CD4-positive, alpha-beta memory T cell (primary cell): ENCODE measurements around the gene SDHAF2. TPM values are rescaled to one million over a fixed set of nuclear protein-coding genes. Genes with fewer than 3 reads are reported as not detected.
"Not testable (repeated sequence)": the region's sequence is repeated elsewhere in the genome, so short reads cannot be mapped to it uniquely, and the experiment has no call there.

Experiments used
- CTCF ChIA-PET: fragments of 350-600 bp; sonication (Branson Sonifier 250); formaldehyde crosslinking; loops from one replicate; lab custom pipeline; 2021; ENCODE audit warnings: inconsistent platforms; ENCODE audit not compliant: partially characterized antibody; lab: Charles Lee
- POLR2A ChIA-PET: fragments of 350-600 bp; sonication (Branson Sonifier 250); formaldehyde crosslinking; loops from one replicate; lab custom pipeline; 2021; ENCODE audit not compliant: partially characterized antibody; lab: Charles Lee
- DNase-seq, 5 donors: peaks; one replicate each; pipeline versions ENCODE4 v3.0.0 to v3.0.0-alpha.2; 2020 to 2022; ENCODE audit warnings: mixed read lengths in 1 of 5
- H3K27ac ChIP-seq: one replicate; pipeline ENCODE4 v1.7.0; 2013; ENCODE audit warnings: low read depth, low read length
- H3K27me3 ChIP-seq: 2 replicates; pipeline ENCODE4 v1.7.0; 2013; ENCODE audit warnings: mild to moderate bottlenecking, low read length, moderate library complexity; ENCODE audit not compliant: insufficient read depth
- H3K36me3 ChIP-seq: 2 replicates; pipeline ENCODE4 v1.7.0; 2013; ENCODE audit warnings: mild to moderate bottlenecking, low read length, moderate library complexity; ENCODE audit not compliant: insufficient read depth
- H3K4me1 ChIP-seq: 2 replicates; pipeline ENCODE4 v1.7.0; 2013; ENCODE audit warnings: mild to moderate bottlenecking, low read length, moderate library complexity; ENCODE audit not compliant: insufficient read depth
- H3K4me3 ChIP-seq, 2 donors: one replicate each; pipeline ENCODE4 v1.7.0; 2013; ENCODE audit warnings: low read length in 2 of 2, mild to moderate bottlenecking in 1 of 2
- H3K9me3 ChIP-seq, 2 donors: one replicate each; pipeline ENCODE4 v1.7.0; 2013; ENCODE audit warnings: low read length in 2 of 2, control low read depth in 1 of 2; ENCODE audit not compliant: control insufficient read depth in 1 of 2
- H3K27ac Mint-ChIP-seq, 7 donors: one replicate each; pipeline ENCODE4 v1.8.0; 2020 to 2021; ENCODE audit warnings: mixed read lengths in 7 of 7, mild to moderate bottlenecking in 6 of 7, inconsistent platforms in 3 of 7, moderate library complexity in 3 of 7
- H3K27me3 Mint-ChIP-seq, 2 donors: one replicate each; pipeline ENCODE4 v1.8.0; 2020 to 2021; ENCODE audit warnings: mixed read lengths in 2 of 2
- H3K36me3 Mint-ChIP-seq, 2 donors: one replicate each; pipeline ENCODE4 v1.8.0; 2020 to 2021; ENCODE audit warnings: mixed read lengths in 2 of 2, inconsistent platforms in 1 of 2, mild to moderate bottlenecking in 1 of 2
- H3K4me1 Mint-ChIP-seq, 4 donors: one replicate each; pipeline ENCODE4 v1.8.0; 2020 to 2021; ENCODE audit warnings: mixed read lengths in 4 of 4, mild to moderate bottlenecking in 1 of 4
- H3K4me3 Mint-ChIP-seq, 8 donors: one replicate each; pipeline ENCODE4 v1.8.0; 2020 to 2021; ENCODE audit warnings: mixed read lengths in 8 of 8, mild to moderate bottlenecking in 7 of 8, moderate library complexity in 6 of 8, inconsistent platforms in 3 of 8
- H3K9me3 Mint-ChIP-seq, 8 donors: one replicate each; pipeline ENCODE4 v1.8.0; 2020 to 2021; ENCODE audit warnings: mixed read lengths in 8 of 8, mild to moderate bottlenecking in 5 of 8, inconsistent platforms in 3 of 8, moderate library complexity in 1 of 8
- intact Hi-C: fragments of 100-400 bp; cut with micrococcal nuclease; formaldehyde crosslinking; loops from one replicate; pipeline ENCODE4 v1.15.1; 2023
- polyA plus RNA-seq, 2 donors: library from polyadenylated mRNA; unstranded; fragments of 300-500 nt; fragmentation: Illumina TruSeq; gene quantifications; one replicate each; pipeline ENCODE4 v1.2.3, GENCODE V29; 2021
- total RNA-seq, 2 experiments: library from RNA; stranded (reverse); gene quantifications; one replicate each; pipeline ENCODE4 v1.2.3, GENCODE V29; 2021

The SDHAF2 gene
- total RNA-seq: 10 to 100 TPM; 54.7 to 60.2 TPM
- 100 to 1,000 TPM; 100 to 106 TPM for polyA plus RNA-seq

GRCh38 chr11:61429691-61430582, at the start of gene SDHAF2, which contains the start of gene CPSF7:
Gene SDHAF2 (plus strand): TSS chr11:61430124. CDS start chr11:61430147, 23 bp downstream.
Gene CPSF7 (minus strand): TSS chr11:61429975. CDS start chr11:61429235, 740 bp downstream.
- Mint-ChIP-seq H3K4me1 (peaks cover 29 to 82% (median 61%) of the 10 kb centered on the region in 4 donors), H3K36me3 (peaks cover 23 to 53% of the 10 kb centered on the region in 2 donors), H3K27me3 (no peaks in the 10 kb centered on the region), H3K4me3 (peak within 1 kb of the TSS; percentile 94 to 99 (median 98)), H3K9me3 (no peaks in the 10 kb centered on the region), H3K27ac (peak within 1 kb of the TSS; percentile 99 to 100 (median 100))
- POLR2A ChIA-PET: interaction anchor here (0.6 to 3.5 kb wide), 22 partner anchors 10 to 1451 kb away, joined by 3 to 42 read pairs (median 4); partner anchors contain the start of genes CYB561A3, DDB1, TKFC and TMEM109
- Histone ChIP-seq H3K27ac (peak within 1 kb of the TSS; percentile 99), H3K4me3 (peak within 1 kb of the TSS; percentile 89 to 94), H3K4me1 (peaks cover 75% of the 10 kb centered on the region), H3K9me3 (no peaks in the 10 kb centered on the region), H3K27me3 (no peaks in the 10 kb centered on the region), H3K36me3 (peaks cover 36% of the 10 kb centered on the region)
- CTCF ChIA-PET: interaction anchor here (1.6 to 2.5 kb wide), 5 partner anchors 9 to 94 kb away, joined by 3 to 14 read pairs (median 10); no protein-coding TSS in a partner anchor
- intact Hi-C loops: loop anchor here (1.0 to 2.0 kb wide), 3 partner anchors 37 to 97 kb away; partner anchors contain the start of genes DDB1, TKFC, TMEM138 and TMEM216
- peak; percentile 96 to 98 (median 97) for DNase-seq

GRCh38 chr11:61380884-61381283, 49.0 kb upstream of the SDHAF2 start:
- Mint-ChIP-seq H3K4me3 (no peak overlapping the region), H3K27ac (no peak overlapping the region), H3K36me3 (peaks cover 0 to 4% of the 10 kb centered on the region in 2 donors), H3K27me3 (no peaks in the 10 kb centered on the region), H3K4me1 (peaks cover 3 to 9% (median 6%) of the 10 kb centered on the region in 4 donors), H3K9me3 (no peaks in the 10 kb centered on the region)
- H3K4me3 ChIP-seq: no peak overlapping the region
- intact Hi-C loops: loop anchor here (10.0 kb wide), 1 partner anchor 126 kb away; no protein-coding TSS in a partner anchor
- H3K27ac ChIP-seq: no peak overlapping the region
- POLR2A ChIA-PET: interaction anchor here (0.6 to 1.5 kb wide), 6 partner anchors 8 to 48 kb away, joined by 3 to 5 read pairs (median 3); partner anchors contain the start of gene TMEM138
- peaks cover 8% of the 10 kb centered on the region for H3K4me1 ChIP-seq
- no peaks in the 10 kb centered on the region for H3K9me3 ChIP-seq
- DNase-seq: no peak
- CTCF ChIA-PET: interaction anchor here (9.3 kb wide), 1 partner anchor 43 kb away, joined by 442 read pairs; the partner anchor contains the start of genes DDB1 and TKFC
- H3K27me3 ChIP-seq: no peaks in the 10 kb centered on the region
- H3K36me3 ChIP-seq: no peaks in the 10 kb centered on the region

- not testable (repeated sequence) for H3K27me3 Mint-ChIP-seq, H3K4me3 ChIP-seq, H3K9me3 ChIP-seq, H3K36me3 ChIP-seq, H3K4me1 Mint-ChIP-seq, DNase-seq, H3K36me3 Mint-ChIP-seq, H3K4me1 ChIP-seq, H3K27ac ChIP-seq, H3K27me3 ChIP-seq, H3K27ac Mint-ChIP-seq, H3K9me3 Mint-ChIP-seq, H3K4me3 Mint-ChIP-seq
- ChIA-PET POLR2A (interaction anchor here (2.1 to 5.1 kb wide), 3 partner anchors 9 to 48 kb away, joined by 6 to 87 read pairs (median 29); partner anchors contain the start of genes CYB561A3, DDB1, TKFC and TMEM138), CTCF (interaction anchor here (0.8 to 9.3 kb wide), 14 partner anchors 9 to 608 kb away, joined by 3 to 442 read pairs (median 14); partner anchors contain the start of genes CPSF7, CYB561A3, DDB1 and SDHAF2)
- intact Hi-C loops: loop anchor here (10.0 kb wide), 1 partner anchor 129 kb away; no protein-coding TSS in a partner anchor
Measured at GRCh38 chr11:61383859-61384258, 46.1 kb upstream of the SDHAF2 start.

GRCh38 chr11:61384271-61385242, 45.4 kb upstream of the SDHAF2 start:
- no peaks in the 10 kb centered on the region for H3K27me3 Mint-ChIP-seq
- POLR2A ChIA-PET: interaction anchor here (1.3 to 5.1 kb wide), 5 partner anchors 9 to 49 kb away, joined by 4 to 87 read pairs (median 6); partner anchors contain the start of genes CYB561A3, DDB1, TKFC and TMEM138
- peaks cover 8% of the 10 kb centered on the region for H3K4me1 ChIP-seq

DNA sequence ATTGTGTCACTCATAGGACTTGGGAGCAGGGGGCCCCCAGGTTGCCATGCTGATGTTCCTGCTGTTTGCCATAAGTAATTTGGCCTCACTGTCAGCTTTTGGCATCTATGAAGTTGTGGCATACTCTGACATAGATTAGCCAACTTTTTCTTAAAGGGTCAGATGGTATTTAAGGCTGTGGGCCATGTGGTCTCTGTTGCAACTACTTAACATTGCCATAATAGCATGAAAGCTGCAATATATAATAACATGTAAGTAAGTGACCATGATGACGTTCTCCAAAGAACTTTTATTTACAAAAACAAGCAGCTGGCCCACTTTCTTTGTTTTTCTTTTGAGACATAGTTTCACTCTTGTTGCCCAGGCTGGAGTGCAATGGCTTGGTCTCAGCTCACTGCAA, 39.8 kb upstream of the SDHAF2 start:
- Mint-ChIP-seq H3K27ac (peak overlapping the region in 2 of 7 donors; percentile 42 to 67), H3K9me3 (peaks cover 0 to 2% (median 0%) of the 10 kb centered on the region in 8 donors), H3K4me3 (no peak overlapping the region), H3K36me3 (peaks cover 3 to 13% of the 10 kb centered on the region in 2 donors), H3K4me1 (peaks cover 16 to 35% (median 27%) of the 10 kb centered on the region in 4 donors), H3K27me3 (no peaks in the 10 kb centered on the region)
- CTCF ChIA-PET: interaction anchor here (1.1 to 7.8 kb wide), 2 partner anchors 9 to 54 kb away, joined by 3 to 117 read pairs; partner anchors contain the start of gene TKFC
- no peak overlapping the region for H3K4me3 ChIP-seq
- H3K9me3 ChIP-seq: no peaks in the 10 kb centered on the region
- H3K27me3 ChIP-seq: no peaks in the 10 kb centered on the region
- POLR2A ChIA-PET: interaction anchor here (4.8 to 5.6 kb wide), 2 partner anchors 28 to 55 kb away, joined by 59 to 89 read pairs; partner anchors contain the start of genes CYB561A3, DDB1, TKFC and TMEM138
- no peak for DNase-seq
- intact Hi-C loops: no loop called here
- no peak overlapping the region for H3K27ac ChIP-seq
- peaks cover 33% of the 10 kb centered on the region for H3K4me1 ChIP-seq
- H3K36me3 ChIP-seq: no peaks in the 10 kb centered on the region

More at GRCh38 chr11:61384271-61385242, 45.4 kb upstream of the SDHAF2 start:
- Mint-ChIP-seq H3K9me3 (peaks cover 0 to 2% (median 0%) of the 10 kb centered on the region in 8 donors), H3K4me3 (no peak overlapping the region), H3K4me1 (peaks cover 3 to 9% (median 6%) of the 10 kb centered on the region in 4 donors), H3K36me3 (no peaks in the 10 kb centered on the region), H3K27ac (peak overlapping the region in 1 of 7 donors; percentile 18)
- CTCF ChIA-PET: interaction anchor here (0.8 to 9.3 kb wide), 26 partner anchors 9 to 608 kb away, joined by 3 to 442 read pairs (median 11); partner anchors contain the start of genes CPSF7, CYB561A3, DDB1 and SDHAF2
- intact Hi-C loops: loop anchor here (1.0 to 10.0 kb wide), 3 partner anchors 130 to 607 kb away; no protein-coding TSS in a partner anchor
- Histone ChIP-seq H3K4me3 (no peak overlapping the region), H3K36me3 (no peaks in the 10 kb centered on the region), H3K27ac (no peak overlapping the region), H3K27me3 (no peaks in the 10 kb centered on the region), H3K9me3 (no peaks in the 10 kb centered on the region)
- no peak for DNase-seq
